HepG2 (cell line): Measurements from ENCODE around the gene HS3ST5. TPM values are rescaled to one million over a fixed set of nuclear protein-coding genes. Genes with fewer than 3 reads are reported as not detected.

Experiments
- DR1 ChIP-seq: sonication (generic); formaldehyde crosslinking; IDR thresholded peaks from 2 replicates; pipeline ENCODE4 v1.8.0; 2021; ENCODE audit warnings: mild to moderate bottlenecking, missing genetic modification reagents, inconsistent platforms
- ELF4 ChIP-seq: sonication (generic); formaldehyde crosslinking; IDR thresholded peaks from 2 replicates; pipeline ENCODE4 v1.5.0; 2020; ENCODE audit warnings: missing genetic modification reagents, mild to moderate bottlenecking, moderate library complexity, borderline replicate concordance
- FOXK2 ChIP-seq: fragments of 450-650 bp; IDR thresholded peaks from 2 replicates; pipeline ENCODE4 v1.6.1; 2016
- HDAC2 ChIP-seq: sonication (generic); formaldehyde crosslinking; IDR thresholded peaks from 2 replicates; pipeline ENCODE4 v1.4.0; 2020; ENCODE audit warnings: missing genetic modification reagents
- ISX ChIP-seq: sonication (generic); formaldehyde crosslinking; conservative IDR thresholded peaks from 2 replicates; pipeline ENCODE4 v1.5.0; 2020; ENCODE audit warnings: missing genetic modification reagents
- MXD3 ChIP-seq: IDR thresholded peaks from 2 replicates; pipeline ENCODE4 v1.6.1; 2016; ENCODE audit warnings: mild to moderate bottlenecking, missing biosample characterization, missing genetic modification reagents
- NPAS2 ChIP-seq: sonication (generic); formaldehyde crosslinking; IDR thresholded peaks from 2 replicates; pipeline ENCODE4 v1.8.0; 2022; ENCODE audit warnings: mild to moderate bottlenecking, missing genetic modification reagents, borderline replicate concordance
- PREB ChIP-seq: sonication (generic); formaldehyde crosslinking; IDR thresholded peaks from 2 replicates; pipeline ENCODE4 v1.4.0; 2020; ENCODE audit warnings: missing genetic modification reagents
- SKIL ChIP-seq: sonication (generic); formaldehyde crosslinking; IDR thresholded peaks from 2 replicates; pipeline ENCODE4 v1.8.0; 2022; ENCODE audit warnings: missing genetic modification reagents, mild to moderate bottlenecking, moderate library complexity, borderline replicate concordance
- SNAPC2 ChIP-seq: sonication (generic); formaldehyde crosslinking; IDR thresholded peaks from 2 replicates; pipeline ENCODE4 v1.8.1; 2022; ENCODE audit warnings: mild to moderate bottlenecking, missing genetic modification reagents
- SP5 ChIP-seq: IDR thresholded peaks from 2 replicates; pipeline ENCODE4 v1.6.1; 2016; ENCODE audit warnings: low read depth, borderline replicate concordance
- TEAD3 ChIP-seq: optimal IDR thresholded peaks from 2 replicates; pipeline ENCODE3; 2016; ENCODE audit warnings: borderline replicate concordance
- TFDP2 ChIP-seq: sonication (generic); formaldehyde crosslinking; IDR thresholded peaks from 2 replicates; pipeline ENCODE4 v1.4.0; 2020; ENCODE audit warnings: missing genetic modification reagents
- ZNF17 ChIP-seq: sonication (generic); formaldehyde crosslinking; IDR thresholded peaks from 2 replicates; pipeline ENCODE4 v1.5.0; 2020; ENCODE audit warnings: mild to moderate bottlenecking, missing genetic modification reagents
- ZNF484 ChIP-seq: sonication (generic); formaldehyde crosslinking; IDR thresholded peaks from 2 replicates; pipeline ENCODE4 v1.5.1; 2020; ENCODE audit warnings: mild to moderate bottlenecking, low read depth, missing genetic modification reagents, borderline replicate concordance
- ZNF674 ChIP-seq: sonication (generic); formaldehyde crosslinking; IDR thresholded peaks from 2 replicates; pipeline ENCODE4 v1.5.0; 2020; ENCODE audit warnings: low read depth, mild to moderate bottlenecking, missing genetic modification reagents
- ZNF775 ChIP-seq: sonication (generic); formaldehyde crosslinking; IDR thresholded peaks from 2 replicates; pipeline ENCODE4 v1.4.0; 2020; ENCODE audit warnings: missing genetic modification reagents, mild to moderate bottlenecking, moderate library complexity, borderline replicate concordance
- ZNF841 ChIP-seq: sonication (generic); formaldehyde crosslinking; IDR thresholded peaks from 2 replicates; pipeline ENCODE4 v1.8.1; 2023; ENCODE audit warnings: missing genetic modification reagents, borderline replicate concordance
- polyA plus RNA-seq, 8 experiments: library from polyadenylated mRNA; depleted of rRNA in 3 of 8; stranded (reverse) in 7 of 8; unstranded in 1 of 8; fragments of >200 nt; fragmentation: Illumina TruSeq in 4 of 8; extraction: Trizol in 4 of 8; gene quantifications; 2 replicates each; pipeline versions ENCODE4 v1.2.1 to v1.2.3, GENCODE V29; 2011 to 2016; ENCODE audit warnings: low read depth in 4 of 8, missing spikeins in 1 of 8, mixed read lengths in 1 of 8; ENCODE audit not compliant: insufficient read depth in 1 of 8
- total RNA-seq, 5 experiments: library from RNA; depleted of rRNA; stranded (reverse); fragments of >200 nt; fragmentation: Illumina TruSeq; extraction: Trizol; gene quantifications; 2 replicates each; pipeline ENCODE4 v1.2.3, GENCODE V29; 2016; ENCODE audit warnings: low read depth in 1 of 5
- TF ChIP-seq, protein P1 (sequence below): sonication (generic); formaldehyde crosslinking; IDR thresholded peaks from 2 replicates; pipeline ENCODE4 v1.8.0; 2023; ENCODE audit warnings: mild to moderate bottlenecking, missing genetic modification reagents
- TF ChIP-seq, protein P2 (sequence below): sonication (generic); formaldehyde crosslinking; IDR thresholded peaks from 2 replicates; pipeline ENCODE4 v1.4.0; 2020; ENCODE audit warnings: missing genetic modification reagents, borderline replicate concordance

HS3ST5 gene
- total and polyA plus RNA-seq, 2 of the 13 experiments (the other 11 are each of a cell fraction or from before 2014, with no cell fraction given): 1.1 to 1.6 TPM

DNA sequence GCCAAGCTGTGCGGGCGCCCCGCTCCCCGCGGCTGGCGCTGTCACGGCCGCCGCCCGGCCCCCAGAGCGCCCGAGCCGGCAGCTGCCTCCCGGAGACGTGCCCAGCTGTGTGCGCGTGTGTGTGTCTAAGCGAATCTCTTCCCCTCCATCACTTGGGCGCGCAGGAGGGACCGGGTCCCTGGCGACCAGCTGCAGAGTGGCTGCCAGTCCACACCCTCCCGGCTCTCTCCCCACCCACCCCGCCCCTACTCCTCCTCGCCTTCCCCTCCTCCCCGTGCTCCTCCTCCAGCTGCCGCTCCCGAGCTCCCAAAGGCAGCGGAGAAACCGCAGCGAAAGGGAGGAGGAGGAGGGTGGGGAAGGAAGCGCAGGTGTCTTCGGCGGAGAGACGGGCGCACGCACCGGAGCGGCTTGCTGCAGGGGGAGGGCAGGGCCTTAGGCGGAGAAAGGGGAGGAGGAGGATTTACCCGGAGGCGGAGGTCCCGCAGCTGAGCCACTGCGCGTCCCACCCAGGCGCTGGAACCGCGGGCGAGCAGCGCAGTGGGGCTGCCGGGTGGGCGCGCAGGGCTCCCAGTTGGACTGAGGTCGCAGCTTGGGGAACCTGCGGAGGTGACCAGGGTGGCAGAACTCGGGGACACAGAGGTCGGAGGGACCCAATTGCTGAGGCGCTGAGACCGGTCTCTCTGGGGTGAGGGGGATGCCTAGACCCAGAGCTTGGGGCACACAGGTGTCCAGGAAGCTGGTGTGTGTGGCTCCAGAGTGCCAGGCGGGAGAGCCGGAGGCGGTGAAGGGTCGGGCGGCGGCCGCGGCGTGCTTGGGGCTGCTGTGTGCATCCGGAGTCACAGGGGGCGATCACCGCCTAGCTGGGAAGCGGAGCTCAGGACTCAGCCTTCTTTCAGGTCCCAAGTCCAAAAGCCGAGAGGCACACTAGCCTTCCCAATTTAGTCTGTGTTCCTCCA is at the start of gene HS3ST5 (continued):
- TF ChIP-seq SNAPC2 (CRISPR knock-in tag): 0 out of 2 replicates have a peak, but pooled peaks have one; percentile 23
- TF ChIP-seq, protein P1, sequence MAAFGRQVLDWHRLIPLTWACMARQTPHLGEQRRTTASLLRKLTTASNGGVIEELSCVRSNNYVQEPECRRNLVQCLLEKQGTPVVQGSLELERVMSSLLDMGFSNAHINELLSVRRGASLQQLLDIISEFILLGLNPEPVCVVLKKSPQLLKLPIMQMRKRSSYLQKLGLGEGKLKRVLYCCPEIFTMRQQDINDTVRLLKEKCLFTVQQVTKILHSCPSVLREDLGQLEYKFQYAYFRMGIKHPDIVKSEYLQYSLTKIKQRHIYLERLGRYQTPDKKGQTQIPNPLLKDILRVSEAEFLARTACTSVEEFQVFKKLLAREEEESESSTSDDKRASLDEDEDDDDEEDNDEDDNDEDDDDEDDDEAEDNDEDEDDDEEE: no peak
- TF ChIP-seq MXD3: no peak
- TF ChIP-seq SP5 (CRISPR knock-in tag): 0 out of 2 replicates have a peak, but pooled peaks have one; percentile 24
- TF ChIP-seq ZNF775 (CRISPR knock-in tag): no peak
- TF ChIP-seq HDAC2 (CRISPR knock-in tag): no peak
- no peak for TF ChIP-seq NPAS2
- no peak for TF ChIP-seq ISX (CRISPR knock-in tag)
- no peak for TF ChIP-seq ZNF841 (CRISPR knock-in tag)
- TF ChIP-seq DR1 (CRISPR knock-in tag): no peak
- no peak for TF ChIP-seq TEAD3 (CRISPR knock-in tag)
- no peak for TF ChIP-seq ELF4
- TF ChIP-seq SKIL (CRISPR knock-in tag): no peak; the same call in 1 of the 2 replicates
- TF ChIP-seq, protein P2, sequence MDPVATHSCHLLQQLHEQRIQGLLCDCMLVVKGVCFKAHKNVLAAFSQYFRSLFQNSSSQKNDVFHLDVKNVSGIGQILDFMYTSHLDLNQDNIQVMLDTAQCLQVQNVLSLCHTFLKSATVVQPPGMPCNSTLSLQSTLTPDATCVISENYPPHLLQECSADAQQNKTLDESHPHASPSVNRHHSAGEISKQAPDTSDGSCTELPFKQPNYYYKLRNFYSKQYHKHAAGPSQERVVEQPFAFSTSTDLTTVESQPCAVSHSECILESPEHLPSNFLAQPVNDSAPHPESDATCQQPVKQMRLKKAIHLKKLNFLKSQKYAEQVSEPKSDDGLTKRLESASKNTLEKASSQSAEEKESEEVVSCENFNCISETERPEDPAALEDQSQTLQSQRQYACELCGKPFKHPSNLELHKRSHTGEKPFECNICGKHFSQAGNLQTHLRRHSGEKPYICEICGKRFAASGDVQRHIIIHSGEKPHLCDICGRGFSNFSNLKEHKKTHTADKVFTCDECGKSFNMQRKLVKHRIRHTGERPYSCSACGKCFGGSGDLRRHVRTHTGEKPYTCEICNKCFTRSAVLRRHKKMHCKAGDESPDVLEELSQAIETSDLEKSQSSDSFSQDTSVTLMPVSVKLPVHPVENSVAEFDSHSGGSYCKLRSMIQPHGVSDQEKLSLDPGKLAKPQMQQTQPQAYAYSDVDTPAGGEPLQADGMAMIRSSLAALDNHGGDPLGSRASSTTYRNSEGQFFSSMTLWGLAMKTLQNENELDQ: no peak
- TF ChIP-seq ZNF17: no peak
- TF ChIP-seq PREB (CRISPR knock-in tag): no peak
- no peak for TF ChIP-seq ZNF674 (CRISPR knock-in tag)
- TF ChIP-seq FOXK2: no peak
- peak; percentile 24; the same call in 1 of the 2 replicates for TF ChIP-seq TFDP2 (CRISPR knock-in tag)
- TF ChIP-seq ZNF484 (CRISPR knock-in tag): no peak
